GM21786 (cell line): ENCODE results near the gene LEKR1.

ENCODE experiments used
- ATAC-seq: cut with Tn5 transposase; IDR thresholded peaks from one replicate; pipeline ENCODE4 v1.9.1; 2021; ENCODE audit not compliant: unreplicated experiment

The LEKR1 gene

DNA sequence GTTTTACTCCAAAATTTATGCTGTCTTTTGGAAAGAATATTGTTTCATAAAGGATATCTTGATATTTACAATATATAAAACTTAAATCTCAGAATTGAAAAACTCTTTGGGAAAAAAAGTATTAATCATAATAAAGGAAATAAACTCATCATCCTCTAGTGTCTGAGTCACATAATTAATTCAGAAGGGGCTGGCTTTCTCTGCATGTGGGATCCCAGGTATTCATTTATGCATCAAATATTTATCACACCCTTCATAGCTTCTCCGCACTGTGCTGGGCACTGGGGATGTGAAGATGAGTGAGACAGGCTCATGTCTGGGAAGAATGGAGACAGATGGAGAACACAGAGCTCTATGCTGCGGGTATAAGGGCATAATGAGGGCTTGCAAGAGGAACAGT, 268.1 kb downstream of the LEKR1 start:
- no peak for ATAC-seq

DNA sequence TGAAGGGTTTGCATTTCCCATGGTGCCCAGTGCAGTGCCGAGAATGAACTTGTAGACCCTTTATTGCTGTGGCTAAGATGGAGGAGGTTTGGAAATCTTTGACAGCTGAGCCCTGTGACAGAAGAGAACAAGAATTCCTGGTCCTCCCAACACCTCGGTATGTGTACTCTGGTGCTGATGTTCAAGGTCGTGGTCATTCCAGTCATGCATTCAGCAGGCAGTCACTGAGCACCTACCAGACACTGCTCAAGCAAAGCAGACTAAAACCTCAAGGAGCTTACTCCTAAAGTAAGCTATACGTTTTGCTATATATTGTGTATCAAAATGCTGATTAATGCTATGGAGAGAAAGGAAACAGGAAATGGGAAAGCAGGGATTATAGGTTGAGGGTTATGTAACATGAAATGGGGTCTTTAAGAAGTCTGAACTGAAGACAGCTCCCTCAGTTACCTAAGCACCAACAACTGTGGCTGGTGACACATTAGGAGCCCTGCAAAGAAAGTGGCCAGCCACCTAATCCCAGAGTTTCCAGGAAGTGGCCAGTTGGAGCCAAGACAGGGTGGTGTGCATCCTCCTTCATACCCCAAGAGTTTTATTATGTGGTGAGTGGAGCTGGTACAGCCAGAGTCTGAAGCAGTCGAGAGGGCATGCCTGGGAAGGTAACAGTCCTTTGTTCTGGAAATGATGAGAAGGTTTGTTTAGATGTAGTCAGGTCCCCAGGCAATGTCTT, 268.8 kb downstream of the LEKR1 start:
- no peak for ATAC-seq
